ENCODE results near the gene MSI2. TPM values are rescaled to one million over a fixed set of nuclear protein-coding genes. Genes with fewer than 3 reads are reported as not detected.
A peak's percentile ranks its signal among the peaks of the same experiment; 100 is the strongest.

The MSI2 gene
- total RNA-seq, 1 donor = 23.2 TPM

DNA sequence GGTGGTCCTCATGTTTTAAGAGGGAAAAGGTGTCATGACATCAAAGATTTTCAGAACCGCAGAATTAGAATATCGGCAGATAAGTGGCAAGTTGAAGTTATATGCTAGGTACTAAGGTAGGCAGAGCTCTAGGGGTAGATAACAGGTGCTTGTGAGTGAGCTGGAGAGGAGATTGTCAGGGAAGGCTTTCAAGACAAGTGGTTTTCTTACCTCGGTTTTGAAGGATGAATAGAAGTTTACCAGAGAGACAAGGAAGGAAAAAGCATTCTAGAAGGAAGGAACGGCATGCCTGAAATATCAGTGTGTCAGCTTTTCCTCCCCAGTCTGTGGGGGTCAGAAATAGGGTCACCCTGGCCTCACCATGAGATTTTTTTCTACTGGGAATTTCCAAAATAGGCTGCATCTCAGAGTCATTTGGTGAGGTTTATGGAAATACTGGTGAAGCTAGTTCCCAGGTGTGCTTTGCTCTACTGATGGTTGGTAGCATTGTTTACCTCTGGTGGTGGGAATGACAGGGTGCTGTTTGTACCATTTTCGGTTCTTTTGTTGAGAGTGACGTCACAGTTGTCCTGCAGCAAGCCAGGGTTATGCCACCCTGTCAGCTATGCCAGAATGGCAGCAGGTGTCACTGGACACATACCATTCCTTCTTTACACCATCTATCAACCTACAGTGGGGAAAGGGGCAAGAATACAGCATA, 112.5 kb downstream of the MSI2 start:
- TF ChIP-seq CTCF (IDR thresholded peaks at IDR 0.05; ENCODE audit: extremely low read depth, low read depth, low read length) = no peak
- Histone ChIP-seq H3K36me3 (ENCODE audit: insufficient read depth, low read length) (no peaks in the 10 kb centered on the region), H3K27me3 (ENCODE audit: insufficient read depth, low read length) (no peaks in the 10 kb centered on the region), H3K27ac (ENCODE audit: low read depth, low read length) (no peak overlapping the region), H3K4me2 (ENCODE audit: insufficient read depth, low read length) (no peak overlapping the region), H4K20me1 (ENCODE audit: insufficient read depth, low read length) (no peaks in the 10 kb centered on the region), H3K9me3 (ENCODE audit: low read depth, low read length) (no peaks in the 10 kb centered on the region), H3K4me1 (ENCODE audit: insufficient read depth, low read length) (peaks cover 7% of the 10 kb centered on the region), H2AFZ (ENCODE audit: low read length) (no peak overlapping the region), H3K79me2 (ENCODE audit: insufficient read depth, low read length) (no peaks in the 10 kb centered on the region), H3K4me3 (ENCODE audit: insufficient read depth, low read length) (no peak overlapping the region)
- no peak for DNase-seq (ENCODE audit: insufficient read length, low spot score, missing footprints)

DNA sequence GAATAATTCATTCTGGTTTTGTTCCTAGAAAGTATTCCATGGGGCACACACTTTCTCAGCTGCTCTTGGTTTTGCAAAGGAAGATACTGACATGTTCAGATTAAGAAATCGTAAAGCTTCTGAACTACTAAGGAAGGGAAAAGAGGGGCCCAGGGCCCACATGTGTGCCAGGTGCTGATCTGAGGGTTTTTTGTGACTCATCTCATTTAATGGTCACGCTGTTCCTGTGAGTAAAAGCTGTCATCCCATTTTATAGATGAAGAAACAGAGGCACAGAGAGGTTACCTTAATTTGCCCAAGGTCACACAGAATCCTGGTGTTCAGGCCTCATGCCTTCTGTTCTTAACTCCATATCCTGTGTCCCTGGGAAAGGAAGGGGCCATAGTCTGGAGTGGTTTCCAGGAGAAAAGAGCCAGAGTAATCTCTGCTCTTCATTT, 113.2 kb downstream of the MSI2 start:
- no peak overlapping the region for H3K4me3 ChIP-seq (ENCODE audit: insufficient read depth, low read length)
- H3K79me2 ChIP-seq (ENCODE audit: insufficient read depth, low read length) = no peaks in the 10 kb centered on the region
- no peak for DNase-seq (ENCODE audit: insufficient read length, low spot score, missing footprints)
- H3K9me3 ChIP-seq (ENCODE audit: low read depth, low read length) = peaks cover 1% of the 10 kb centered on the region
- H3K4me2 ChIP-seq (ENCODE audit: insufficient read depth, low read length) = no peak overlapping the region
- H3K4me1 ChIP-seq (ENCODE audit: insufficient read depth, low read length) = peaks cover 7% of the 10 kb centered on the region
- no peak overlapping the region for H2AFZ ChIP-seq (ENCODE audit: low read length)
- peak overlapping the region; percentile 41 for H3K27ac ChIP-seq (ENCODE audit: low read depth, low read length)
- H3K36me3 ChIP-seq (ENCODE audit: insufficient read depth, low read length) = no peaks in the 10 kb centered on the region
- no peaks in the 10 kb centered on the region for H4K20me1 ChIP-seq (ENCODE audit: insufficient read depth, low read length)
- no peaks in the 10 kb centered on the region for H3K27me3 ChIP-seq (ENCODE audit: insufficient read depth, low read length)
- no peak for TF ChIP-seq CTCF (IDR thresholded peaks at IDR 0.05; ENCODE audit: extremely low read depth, low read depth, low read length)

- H3K4me1 ChIP-seq (ENCODE audit: insufficient read depth, low read length) = peaks cover 7% of the 10 kb centered on the region
- no peaks in the 10 kb centered on the region for H3K79me2 ChIP-seq (ENCODE audit: insufficient read depth, low read length)
- H3K27me3 ChIP-seq (ENCODE audit: insufficient read depth, low read length) = no peaks in the 10 kb centered on the region
- no peak for DNase-seq (ENCODE audit: insufficient read length, low spot score, missing footprints)
- no peak overlapping the region for H3K4me2 ChIP-seq (ENCODE audit: insufficient read depth, low read length)
- no peaks in the 10 kb centered on the region for H3K36me3 ChIP-seq (ENCODE audit: insufficient read depth, low read length)
- no peak overlapping the region for H3K4me3 ChIP-seq (ENCODE audit: insufficient read depth, low read length)
- peak overlapping the region; percentile 41 for H3K27ac ChIP-seq (ENCODE audit: low read depth, low read length)
- TF ChIP-seq CTCF (IDR thresholded peaks at IDR 0.05; ENCODE audit: extremely low read depth, low read depth, low read length) = no peak
- no peaks in the 10 kb centered on the region for H4K20me1 ChIP-seq (ENCODE audit: insufficient read depth, low read length)
- peaks cover 1% of the 10 kb centered on the region for H3K9me3 ChIP-seq (ENCODE audit: low read depth, low read length)
- peak overlapping the region; percentile 35 for H2AFZ ChIP-seq (ENCODE audit: low read length)
Measured at GRCh38 chr17:57370037-57370581, 113.8 kb downstream of the MSI2 start.

DNA sequence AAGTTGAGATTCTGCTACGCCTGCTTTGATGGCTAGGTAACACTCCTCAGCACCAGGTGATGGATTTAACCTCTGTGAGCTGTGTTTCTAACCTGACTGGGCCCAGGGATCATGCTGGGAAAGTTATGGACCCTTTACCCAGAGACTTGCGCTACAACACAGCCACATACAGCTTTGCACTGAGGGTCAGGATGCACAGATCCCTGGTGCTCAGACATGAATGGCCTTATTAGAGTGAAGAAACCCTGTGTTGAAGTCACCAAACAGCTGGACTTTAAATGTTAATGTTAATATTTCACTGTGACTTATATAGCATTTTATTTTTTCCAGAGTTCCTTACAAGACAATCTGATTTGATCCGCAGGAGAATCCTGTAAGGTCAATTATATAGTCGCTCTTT, 114.3 kb downstream of the MSI2 start:
- Histone ChIP-seq H2AFZ (ENCODE audit: low read length) (no peak overlapping the region), H3K27ac (ENCODE audit: low read depth, low read length) (no peak overlapping the region), H3K36me3 (ENCODE audit: insufficient read depth, low read length) (no peaks in the 10 kb centered on the region), H3K4me1 (ENCODE audit: insufficient read depth, low read length) (peaks cover 7% of the 10 kb centered on the region), H4K20me1 (ENCODE audit: insufficient read depth, low read length) (no peaks in the 10 kb centered on the region), H3K4me2 (ENCODE audit: insufficient read depth, low read length) (no peak overlapping the region), H3K4me3 (ENCODE audit: insufficient read depth, low read length) (no peak overlapping the region), H3K27me3 (ENCODE audit: insufficient read depth, low read length) (no peaks in the 10 kb centered on the region), H3K9me3 (ENCODE audit: low read depth, low read length) (peaks cover 1% of the 10 kb centered on the region), H3K79me2 (ENCODE audit: insufficient read depth, low read length) (no peaks in the 10 kb centered on the region)
- no peak for TF ChIP-seq CTCF (IDR thresholded peaks at IDR 0.05; ENCODE audit: extremely low read depth, low read depth, low read length)
- DNase-seq (ENCODE audit: insufficient read length, low spot score, missing footprints) = no peak
